K562 treated with DMSO at 1 percent for 48 hours (cell line): ENCODE results near the gene GCNT4. TPM values are rescaled to one million over a fixed set of nuclear protein-coding genes. Genes with fewer than 3 reads are reported as not detected.

Experiments
- total RNA-seq: library from RNA; unstranded; fragments of 300-600 nt; gene quantifications from 2 replicates; pipeline ENCODE4 v1.2.3, GENCODE V29; 2022; ENCODE audit warnings: low replicate concordance; ENCODE audit errors: extremely low read depth

GCNT4 gene
- total RNA-seq: not detected in 2 replicates

GRCh38 chr5:75052192-75053053 is at the start of gene GCNT4:
Gene GCNT4, minus strand, starts transcription at chr5:75052558. Its CDS starts 22,521 bp downstream, at chr5:75030037.

Other genes with a start within 250 kb of the GCNT4 start
- gene FAM169A, start 186.2 kb downstream of the GCNT4 start, total RNA-seq: not detected in 2 replicates
- gene ANKRD31, start 184.3 kb upstream of the GCNT4 start, total RNA-seq: not detected in 2 replicates